ENCODE data around the gene TLDC2.

GRCh38 chr20:36893801-36894200 lies 17.9 kb downstream of the TLDC2 start:
- TF ChIP-seq GATA2 (IDR thresholded peaks at IDR 0.05; ENCODE audit: low read depth, low read length), result no peak
- no peak for TF ChIP-seq GATA3 (IDR thresholded peaks at IDR 0.05; ENCODE audit: low read depth, low read length)
